K562 (cell line): ENCODE results near the gene PELI2. TPM values are rescaled to one million over a fixed set of nuclear protein-coding genes. Genes with fewer than 3 reads are reported as not detected.

Source experiments
- ARID1B ChIP-seq: fragments of 450-650 bp; IDR thresholded peaks from 2 replicates; pipeline ENCODE4 v1.6.1; 2016; ENCODE audit warnings: antibody characterized with exemption, mild to moderate bottlenecking, inconsistent platforms
- ZNF407 ChIP-seq: fragments of 450-650 bp; IDR thresholded peaks from 2 replicates; pipeline ENCODE4 v1.6.1; 2016; ENCODE audit warnings: low read depth
- polyA plus RNA-seq, 8 experiments: library from polyadenylated mRNA; depleted of rRNA in 4 of 8; stranded (reverse) in 5 of 8; unstranded in 3 of 8; fragments of >200 nt; fragmentation: Nextera tagmentation in 2 of 8; fragmentation: Illumina TruSeq in 1 of 8; extraction: Ambion mirVana in 2 of 8; extraction: Trizol in 1 of 8; gene quantifications; 2 replicates each; pipeline versions ENCODE4 v1.2.1 to v1.2.3, GENCODE V29; 2011 to 2014; ENCODE audit warnings: inconsistent platforms in 1 of 8, missing spikeins in 1 of 8
- total RNA-seq, 7 experiments: library from RNA; depleted of rRNA in 6 of 7; stranded (reverse); fragments of >200 nt in 6 of 7; fragmentation: Illumina TruSeq in 2 of 7; extraction: Trizol in 2 of 7; gene quantifications; 2 replicates each; pipeline versions ENCODE4 v1.2.1 to v1.2.3, GENCODE V29; 2011 to 2021; ENCODE audit warnings: low replicate concordance in 1 of 7

Gene PELI2
- total and polyA plus RNA-seq, 9 of the 15 experiments (the other 6 are each of a cell fraction or from before 2014, with no cell fraction given), result 0.20 to 1.5 (median 0.44) TPM

- TF ChIP-seq ZNF407 (no peak), ARID1B (peak; percentile 42; the same call in 1 of the 2 replicates)
- TF ChIP-seq, all 486 proteins: peak for 13
Observed at GRCh38 chr14:56207626-56208292, 89.5 kb downstream of the PELI2 start (continued).
